Mesendoderm (in vitro differentiated cells): Measurements from ENCODE around the gene MAP3K9.

Experiments used
- DNase-seq: peaks from one replicate; pipeline ENCODE4 v3.0.0; 2013
- H2AK5ac ChIP-seq: 2 replicates; pipeline ENCODE4 v1.6.1; 2013; ENCODE audit warnings: low read length, inconsistent platforms
- H2BK120ac ChIP-seq: 2 replicates; pipeline ENCODE4 v1.6.1; 2013; ENCODE audit warnings: low read depth, mild to moderate bottlenecking, low read length, moderate library complexity, mixed read lengths
- H2BK15ac ChIP-seq: replicated peaks from 2 replicates; pipeline ENCODE4 v1.6.1; 2013; ENCODE audit warnings: low read depth, mild to moderate bottlenecking, moderate library complexity
- H2BK5ac ChIP-seq: 2 replicates; pipeline ENCODE4 v1.6.1; 2013; ENCODE audit warnings: low read length, inconsistent platforms
- H3K18ac ChIP-seq: 2 replicates; pipeline ENCODE4 v1.6.1; 2013; ENCODE audit warnings: mild to moderate bottlenecking, low read length, mixed read lengths
- H3K23ac ChIP-seq: one replicate; pipeline ENCODE4 v1.6.1; 2013; ENCODE audit warnings: low read length
- H3K27ac ChIP-seq: 2 replicates; pipeline ENCODE4 v1.5.1; 2013; ENCODE audit warnings: low read depth, mild to moderate bottlenecking, inconsistent platforms, low read length, moderate library complexity
- H3K27me3 ChIP-seq: 2 replicates; pipeline ENCODE4 v1.6.1; 2013; ENCODE audit warnings: low read length, control low read depth, mild to moderate bottlenecking, inconsistent platforms; ENCODE audit not compliant: insufficient read depth, poor library complexity
- H3K36me3 ChIP-seq: 2 replicates; pipeline ENCODE4 v1.6.1; 2013; ENCODE audit warnings: low read length, inconsistent platforms; ENCODE audit not compliant: control insufficient read depth, insufficient read depth
- H3K4ac ChIP-seq: one replicate; pipeline ENCODE4 v1.6.1; 2013; ENCODE audit warnings: low read depth, mild to moderate bottlenecking, low read length, moderate library complexity
- H3K4me1 ChIP-seq: 2 replicates; pipeline ENCODE4 v1.6.1; 2013; ENCODE audit warnings: low read depth, low read length, inconsistent platforms; ENCODE audit not compliant: control insufficient read depth
- H3K4me2 ChIP-seq: 2 replicates; pipeline ENCODE4 v1.6.1; 2013; ENCODE audit warnings: low read length
- H3K4me3 ChIP-seq: 2 replicates; pipeline ENCODE4 v1.5.1; 2013; ENCODE audit warnings: mild to moderate bottlenecking, low read length
- H3K56ac ChIP-seq: one replicate; pipeline ENCODE4 v1.6.1; 2013; ENCODE audit warnings: low read length
- H3K79me1 ChIP-seq: 2 replicates; pipeline ENCODE4 v1.6.1; 2013; ENCODE audit warnings: low read length, inconsistent platforms
- H3K79me2 ChIP-seq: 2 replicates; pipeline ENCODE4 v1.6.1; 2013; ENCODE audit warnings: mild to moderate bottlenecking, low read length; ENCODE audit not compliant: control insufficient read depth, insufficient read depth
- H3K9ac ChIP-seq: 2 replicates; pipeline ENCODE4 v1.6.1; 2013; ENCODE audit warnings: low read length, inconsistent platforms
- H4K5ac ChIP-seq: one replicate; pipeline ENCODE4 v1.6.1; 2013; ENCODE audit warnings: low read length
- H4K8ac ChIP-seq: one replicate; pipeline ENCODE4 v1.6.1; 2013; ENCODE audit warnings: low read depth, mild to moderate bottlenecking, control low read depth, low read length, moderate library complexity
- WGBS: extraction: QIAGEN DNeasy Blood & Tissue Kit; methylation state at CpG from one replicate; pipeline ENCODE4 v1.1.7; 2013; ENCODE audit warnings: low lambda C conversion rate, missing lambda C conversion rate; ENCODE audit not compliant: insufficient coverage; ENCODE audit errors: extremely low coverage; 5-methylcytosine and 5-hydroxymethylcytosine counted together

Gene MAP3K9

GRCh38 chr14:70726651-70727375 is 82.5 kb downstream of the MAP3K9 start:
- H3K79me1 ChIP-seq = no peaks in the 10 kb centered on the region
- no peak overlapping the region for H2AK5ac ChIP-seq
- no peaks in the 10 kb centered on the region for H3K79me2 ChIP-seq
- no peak overlapping the region for H3K56ac ChIP-seq
- no peak overlapping the region for H3K4me3 ChIP-seq
- H4K5ac ChIP-seq = no peak overlapping the region
- H3K4me2 ChIP-seq = no peak overlapping the region
- no peaks in the 10 kb centered on the region for H3K4me1 ChIP-seq
- no peak overlapping the region for H2BK120ac ChIP-seq
- no peak overlapping the region for H3K18ac ChIP-seq
- H3K23ac ChIP-seq = no peak overlapping the region
- H3K36me3 ChIP-seq = peaks cover 8% of the 10 kb centered on the region
- H3K9ac ChIP-seq = no peak overlapping the region
- no peak overlapping the region for H3K27ac ChIP-seq
- H2BK5ac ChIP-seq = no peak overlapping the region
- H4K8ac ChIP-seq = no peak overlapping the region
- H3K27me3 ChIP-seq = no peaks in the 10 kb centered on the region
- H2BK15ac ChIP-seq = no peak overlapping the region
- DNase-seq = no peak
- H3K4ac ChIP-seq = no peak overlapping the region
- WGBS = no CpG with 5 or more reads among the region's 6 CpGs

DNA sequence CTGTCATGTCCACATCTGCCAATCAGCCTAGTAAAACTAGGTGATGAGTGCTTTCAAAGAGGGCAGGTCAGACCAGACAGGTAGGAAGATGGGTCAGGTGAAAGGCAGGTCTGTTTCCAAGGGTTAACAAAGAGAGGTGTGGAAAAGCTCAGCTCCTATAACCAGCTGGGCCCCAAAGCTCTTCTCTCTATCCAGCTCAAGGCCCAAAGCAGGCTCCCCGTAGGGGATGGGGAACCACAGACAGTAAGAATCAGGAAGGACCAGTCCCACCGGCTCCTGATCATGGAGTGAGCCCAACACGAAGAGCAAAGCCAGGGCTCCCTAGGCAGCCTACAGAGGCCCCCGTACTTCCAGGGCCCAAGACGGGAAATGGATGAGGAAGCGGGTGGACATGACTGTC is 84.4 kb downstream of the MAP3K9 start:
- H2BK120ac ChIP-seq = no peak overlapping the region
- H3K4me3 ChIP-seq = no peak overlapping the region
- H3K27ac ChIP-seq = no peak overlapping the region
- no CpG with 5 or more reads among the region's 6 CpGs for WGBS
- H2BK5ac ChIP-seq = no peak overlapping the region
- H4K5ac ChIP-seq = no peak overlapping the region
- H3K18ac ChIP-seq = no peak overlapping the region
- H3K9ac ChIP-seq = no peak overlapping the region
- no peak for DNase-seq
- H3K4ac ChIP-seq = no peak overlapping the region
- no peaks in the 10 kb centered on the region for H3K79me1 ChIP-seq
- H3K56ac ChIP-seq = no peak overlapping the region
- H3K27me3 ChIP-seq = no peaks in the 10 kb centered on the region
- H4K8ac ChIP-seq = no peak overlapping the region
- H3K23ac ChIP-seq = no peak overlapping the region
- H3K4me2 ChIP-seq = no peak overlapping the region
- H2BK15ac ChIP-seq = no peak overlapping the region
- H2AK5ac ChIP-seq = no peak overlapping the region
- H3K4me1 ChIP-seq = no peaks in the 10 kb centered on the region
- no peaks in the 10 kb centered on the region for H3K79me2 ChIP-seq
- H3K36me3 ChIP-seq = peaks cover 8% of the 10 kb centered on the region

DNA sequence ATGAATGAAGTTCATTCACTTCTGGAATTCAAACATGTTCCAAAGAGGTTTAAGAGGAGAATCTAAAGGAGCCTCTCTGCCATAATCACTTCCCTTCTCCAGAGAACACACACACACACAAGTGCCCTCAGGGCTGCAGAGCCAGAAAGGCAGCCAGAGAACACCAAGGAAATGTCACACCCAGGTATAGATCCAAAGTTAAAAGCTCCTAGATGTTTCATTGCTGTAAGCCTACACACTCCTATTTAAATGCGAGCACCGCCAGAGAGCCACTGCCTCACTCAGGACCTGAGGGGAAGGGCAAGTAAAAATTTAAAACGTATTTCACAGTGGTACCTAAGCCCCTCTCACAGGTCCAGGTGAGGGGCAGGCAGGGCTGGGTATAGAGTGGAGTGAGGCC is 85.2 kb downstream of the MAP3K9 start:
- Histone ChIP-seq H4K8ac (no peak overlapping the region), H3K79me1 (no peaks in the 10 kb centered on the region), H2BK15ac (no peak overlapping the region), H3K36me3 (peaks cover 5% of the 10 kb centered on the region), H3K4ac (no peak overlapping the region), H3K4me3 (no peak overlapping the region), H3K56ac (no peak overlapping the region), H2BK120ac (no peak overlapping the region), H3K18ac (no peak overlapping the region), H2AK5ac (no peak overlapping the region), H3K27ac (no peak overlapping the region), H3K27me3 (no peaks in the 10 kb centered on the region), H3K4me2 (no peak overlapping the region), H3K9ac (no peak overlapping the region), H3K23ac (no peak overlapping the region), H2BK5ac (no peak overlapping the region), H4K5ac (no peak overlapping the region), H3K79me2 (no peaks in the 10 kb centered on the region), H3K4me1 (no peaks in the 10 kb centered on the region)
- DNase-seq = no peak
- WGBS = no CpG with 5 or more reads among the region's 3 CpGs

DNA sequence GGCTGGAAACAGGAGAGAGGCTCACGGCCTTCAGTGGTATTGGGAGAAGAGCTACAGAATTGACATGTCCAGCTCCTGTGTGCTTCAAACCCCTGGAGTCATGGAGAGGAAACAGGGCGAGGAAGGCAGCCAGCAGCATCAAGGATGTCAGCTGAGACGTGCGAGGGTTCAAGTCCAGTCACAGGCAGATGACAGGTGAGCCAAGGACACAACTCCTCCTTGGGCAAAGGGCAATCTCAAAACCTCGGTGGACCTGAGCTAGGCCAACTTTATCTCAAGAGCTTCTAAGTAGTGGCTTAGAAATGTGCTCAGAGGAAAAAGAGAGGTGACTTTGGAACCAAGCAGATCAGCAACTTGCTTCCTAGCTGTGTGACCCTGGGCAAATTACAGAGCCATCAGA is 86.0 kb downstream of the MAP3K9 start:
- WGBS = no CpG with 5 or more reads among the region's 5 CpGs
- Histone ChIP-seq H2BK15ac (no peak overlapping the region), H4K8ac (no peak overlapping the region), H3K9ac (no peak overlapping the region), H2BK5ac (no peak overlapping the region), H3K27ac (no peak overlapping the region), H3K79me2 (no peaks in the 10 kb centered on the region), H3K56ac (no peak overlapping the region), H3K18ac (no peak overlapping the region), H3K79me1 (no peaks in the 10 kb centered on the region), H3K23ac (no peak overlapping the region), H3K36me3 (no peaks in the 10 kb centered on the region), H3K4me2 (no peak overlapping the region), H3K4me1 (peaks cover 5% of the 10 kb centered on the region), H3K4ac (no peak overlapping the region), H3K27me3 (no peaks in the 10 kb centered on the region), H2AK5ac (no peak overlapping the region), H3K4me3 (no peak overlapping the region), H2BK120ac (no peak overlapping the region), H4K5ac (no peak overlapping the region)
- DNase-seq = no peak

- Histone ChIP-seq H3K79me2 (no peaks in the 10 kb centered on the region), H4K8ac (no peak overlapping the region), H2BK5ac (no peak overlapping the region), H3K56ac (no peak overlapping the region), H3K27me3 (no peaks in the 10 kb centered on the region), H3K4me2 (no peak overlapping the region), H3K18ac (no peak overlapping the region), H2BK15ac (no peak overlapping the region), H3K79me1 (no peaks in the 10 kb centered on the region), H2BK120ac (no peak overlapping the region), H3K9ac (no peak overlapping the region), H2AK5ac (no peak overlapping the region), H3K27ac (no peak overlapping the region), H3K36me3 (no peaks in the 10 kb centered on the region), H3K4me3 (no peak overlapping the region), H4K5ac (no peak overlapping the region), H3K23ac (no peak overlapping the region), H3K4me1 (peaks cover 8% of the 10 kb centered on the region), H3K4ac (no peak overlapping the region)
- WGBS = no CpG with 5 or more reads among the region's 3 CpGs
- DNase-seq = no peak
These were observed 86.9 kb downstream of the MAP3K9 start for GRCh38 chr14:70722418-70722817.

DNA sequence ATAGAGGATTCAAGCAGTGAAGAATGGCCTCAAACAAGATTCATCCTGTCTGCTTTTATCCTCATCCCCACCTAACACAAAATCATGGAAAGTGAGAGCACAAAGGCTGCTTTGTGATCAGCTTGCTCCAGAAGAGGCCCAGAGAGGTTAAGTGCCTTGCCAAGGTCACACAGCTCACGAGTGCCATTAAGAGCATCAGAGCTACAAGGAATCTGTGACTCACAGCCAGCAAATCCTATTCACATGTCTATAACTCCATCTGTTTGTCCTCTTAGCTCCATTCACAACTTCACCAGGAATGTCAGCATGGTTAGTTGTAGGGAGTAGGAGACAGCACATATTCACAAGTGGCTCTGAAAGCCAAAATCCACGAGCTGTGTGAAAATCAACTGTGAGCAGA is 87.8 kb downstream of the MAP3K9 start:
- Histone ChIP-seq H3K9ac (no peak overlapping the region), H4K8ac (no peak overlapping the region), H3K23ac (no peak overlapping the region), H3K79me2 (no peaks in the 10 kb centered on the region), H2BK5ac (no peak overlapping the region), H3K4me1 (peaks cover 10% of the 10 kb centered on the region), H2AK5ac (peak overlapping the region; percentile 77), H3K4ac (no peak overlapping the region), H3K56ac (no peak overlapping the region), H2BK120ac (no peak overlapping the region), H3K27ac (no peak overlapping the region), H3K18ac (no peak overlapping the region), H3K27me3 (no peaks in the 10 kb centered on the region), H2BK15ac (no peak overlapping the region), H4K5ac (no peak overlapping the region), H3K4me2 (no peak overlapping the region), H3K36me3 (no peaks in the 10 kb centered on the region), H3K4me3 (no peak overlapping the region), H3K79me1 (no peaks in the 10 kb centered on the region)
- DNase-seq = peak; percentile 33
- no CpG with 5 or more reads among the region's 2 CpGs for WGBS
